Transverse colon (tissue), 4 donors: ENCODE measurements around the gene AOPEP. TPM values are rescaled to one million over a fixed set of nuclear protein-coding genes. Genes with fewer than 3 reads are reported as not detected.

Experiments used
- DNase-seq: peaks from one replicate; pipeline ENCODE4 v3.0.0-alpha.2; 2019
- H3K27ac ChIP-seq, 4 donors: fragments of 200-600 bp; sonication (generic); 2 replicates each; pipeline ENCODE4 v1.5.1; 2016 to 2018; ENCODE audit warnings: inconsistent platforms in 4 of 4
- H3K27me3 ChIP-seq: fragments of 200-600 bp; sonication (generic); 2 replicates; pipeline ENCODE4 v1.5.1; 2017; ENCODE audit warnings: inconsistent platforms
- H3K36me3 ChIP-seq, 4 donors: fragments of 200-600 bp; sonication (generic); 2 replicates each; pipeline ENCODE4 v1.5.1; 2017 to 2019; ENCODE audit warnings: inconsistent platforms in 4 of 4
- H3K4me1 ChIP-seq, 4 donors: fragments of 200-600 bp; sonication (generic); 2 replicates each; pipeline ENCODE4 v1.5.1; 2017 to 2020; ENCODE audit warnings: inconsistent platforms in 4 of 4
- H3K4me3 ChIP-seq, 4 donors: fragments of 200-600 bp; sonication (generic); 1 replicate in 1 of 4; 2 replicates in 3 of 4; pipeline versions ENCODE4 v1.5.1 to v1.6.1; 2017 to 2019; ENCODE audit warnings: inconsistent platforms in 4 of 4
- H3K9me3 ChIP-seq, 2 donors: fragments of 200-600 bp; sonication (generic); 2 replicates each; pipeline ENCODE4 v1.5.1; 2017 to 2019; ENCODE audit warnings: inconsistent platforms in 2 of 2
- EP300 ChIP-seq: sonication (generic); formaldehyde crosslinking; IDR thresholded peaks from one replicate; pipeline ENCODE4 v1.6.1; 2017; ENCODE audit warnings: antibody characterized with exemption, low read depth
- POLR2A ChIP-seq: fragments of 450-650 bp; IDR thresholded peaks from one replicate; pipeline ENCODE4 v1.6.1; 2016; ENCODE audit warnings: antibody characterized with exemption, mild to moderate bottlenecking, moderate library complexity
- POLR2AphosphoS5 ChIP-seq, 3 donors: sonication (generic); formaldehyde crosslinking; IDR thresholded peaks; one replicate each; pipeline ENCODE4 v1.6.1; 2016; ENCODE audit warnings: antibody characterized with exemption in 3 of 3
- WGBS, 2 donors: methylation state at CpG; one replicate each; pipeline ENCODE4 v1.1.5; 2018; ENCODE audit warnings: low coverage in 1 of 2; 5-methylcytosine and 5-hydroxymethylcytosine counted together
- in situ Hi-C, 4 donors: fragments of 200-750 bp; cut with MboI; loops; one replicate each; pipeline versions ENCODE4 v1.15.0 to v1.15.1; 2017; ENCODE audit warnings: low sequenced_read_pairs in 3 of 4, low pct_ligation_motif_present in 1 of 4, low pct_unique_long_range_greater_than_20kb in 1 of 4
- intact Hi-C: fragments of 100-400 bp; cut with DNase I; formaldehyde crosslinking; loops from one replicate; pipeline ENCODE4 v1.15.1; 2023; ENCODE audit warnings: low total_unique reads
- total RNA-seq, 4 donors: library from RNA; depleted of rRNA; stranded (reverse); fragments of >200 nt; gene quantifications; one replicate each; pipeline ENCODE4 v1.1.0, GENCODE V29; 2016
- TF ChIP-seq, protein P1 (sequence below), 5 experiments: fragments of 200-600 bp in 3 of 5; fragments of 450-650 bp in 2 of 5; sonication (generic) in 3 of 5; IDR thresholded peaks; 1 replicate in 2 of 5; 2 replicates in 3 of 5; pipeline ENCODE4 v1.5.1; 2016 to 2017; ENCODE audit warnings: antibody characterized with exemption in 5 of 5, inconsistent platforms in 3 of 5, mild to moderate bottlenecking in 2 of 5, moderate library complexity in 1 of 5

The AOPEP gene
- total RNA-seq, 4 donors from 2014 or later: 53.0 to 129 (median 92.7) TPM

DNA sequence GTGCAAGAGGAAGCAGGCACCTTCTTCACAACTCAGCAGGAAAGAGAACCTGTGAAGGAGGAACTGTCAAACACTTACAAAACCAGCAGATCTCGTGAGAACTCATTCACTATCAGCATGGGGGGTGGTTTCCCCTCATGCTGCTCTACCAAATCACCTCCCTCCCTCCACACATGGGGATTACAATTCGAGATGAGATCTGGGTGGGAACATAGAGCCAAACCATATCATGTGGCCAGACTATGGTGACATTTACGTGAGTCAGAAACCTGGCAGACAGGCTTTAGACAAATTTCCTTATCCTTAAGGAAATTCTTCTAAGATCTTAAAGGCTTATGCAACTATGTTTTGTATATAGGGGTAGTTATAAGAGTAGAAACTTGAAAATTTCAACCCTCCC lies 8.7 kb upstream of the AOPEP start:
- Histone ChIP-seq H3K27ac (no peak overlapping the region), H3K4me3 (no peak overlapping the region), H3K9me3 (no peaks in the 10 kb centered on the region), H3K4me1 (no peaks in the 10 kb centered on the region), H3K36me3 (no peaks in the 10 kb centered on the region), H3K27me3 (no peaks in the 10 kb centered on the region)
- in situ Hi-C loops (no loop called here), intact Hi-C loops (no loop called here)
- DNase-seq: no peak
- 33 to 80% methylated on average over 1 to 3 of the region's 3 CpGs for WGBS, 2 donors
- TF ChIP-seq POLR2A (no peak), EP300 (no peak), POLR2AphosphoS5 (IDR thresholded peaks at IDR 0.05) (no peak)
- TF ChIP-seq, protein P1, sequence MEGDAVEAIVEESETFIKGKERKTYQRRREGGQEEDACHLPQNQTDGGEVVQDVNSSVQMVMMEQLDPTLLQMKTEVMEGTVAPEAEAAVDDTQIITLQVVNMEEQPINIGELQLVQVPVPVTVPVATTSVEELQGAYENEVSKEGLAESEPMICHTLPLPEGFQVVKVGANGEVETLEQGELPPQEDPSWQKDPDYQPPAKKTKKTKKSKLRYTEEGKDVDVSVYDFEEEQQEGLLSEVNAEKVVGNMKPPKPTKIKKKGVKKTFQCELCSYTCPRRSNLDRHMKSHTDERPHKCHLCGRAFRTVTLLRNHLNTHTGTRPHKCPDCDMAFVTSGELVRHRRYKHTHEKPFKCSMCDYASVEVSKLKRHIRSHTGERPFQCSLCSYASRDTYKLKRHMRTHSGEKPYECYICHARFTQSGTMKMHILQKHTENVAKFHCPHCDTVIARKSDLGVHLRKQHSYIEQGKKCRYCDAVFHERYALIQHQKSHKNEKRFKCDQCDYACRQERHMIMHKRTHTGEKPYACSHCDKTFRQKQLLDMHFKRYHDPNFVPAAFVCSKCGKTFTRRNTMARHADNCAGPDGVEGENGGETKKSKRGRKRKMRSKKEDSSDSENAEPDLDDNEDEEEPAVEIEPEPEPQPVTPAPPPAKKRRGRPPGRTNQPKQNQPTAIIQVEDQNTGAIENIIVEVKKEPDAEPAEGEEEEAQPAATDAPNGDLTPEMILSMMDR (IDR thresholded peaks at IDR 0.05): no peak

DNA sequence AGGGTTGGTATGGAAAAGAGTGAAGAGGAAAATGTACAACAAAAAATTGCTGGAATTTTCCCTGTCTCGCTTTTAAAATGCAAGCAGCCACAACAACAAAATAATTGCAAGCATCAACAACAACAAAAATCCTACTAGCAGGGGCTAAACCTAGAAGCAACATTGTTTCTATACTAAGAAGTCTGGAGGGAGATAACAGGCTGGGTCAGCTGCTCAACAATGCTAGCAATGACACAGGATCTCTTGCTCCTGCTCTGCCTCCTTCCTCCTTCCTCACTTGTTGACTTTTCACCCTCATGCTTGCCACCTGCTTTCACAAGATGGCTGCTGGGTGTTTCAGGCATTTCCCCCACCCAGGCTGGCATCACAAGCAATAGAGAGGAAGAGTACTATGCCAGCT lies 7.6 kb upstream of the AOPEP start:
- Histone ChIP-seq H3K27ac (no peak overlapping the region), H3K27me3 (no peaks in the 10 kb centered on the region), H3K4me3 (no peak overlapping the region), H3K4me1 (no peaks in the 10 kb centered on the region), H3K36me3 (no peaks in the 10 kb centered on the region), H3K9me3 (no peaks in the 10 kb centered on the region)
- TF ChIP-seq EP300 (no peak), POLR2A (no peak), POLR2AphosphoS5 (IDR thresholded peaks at IDR 0.05) (no peak)
- TF ChIP-seq, protein P1 (IDR thresholded peaks at IDR 0.05): no peak
- intact Hi-C loops: no loop called here
- no peak for DNase-seq
- in situ Hi-C loops: no loop called here
- WGBS, 2 donors: 86 to 87% methylated on average over 1 of the region's 1 CpG

DNA sequence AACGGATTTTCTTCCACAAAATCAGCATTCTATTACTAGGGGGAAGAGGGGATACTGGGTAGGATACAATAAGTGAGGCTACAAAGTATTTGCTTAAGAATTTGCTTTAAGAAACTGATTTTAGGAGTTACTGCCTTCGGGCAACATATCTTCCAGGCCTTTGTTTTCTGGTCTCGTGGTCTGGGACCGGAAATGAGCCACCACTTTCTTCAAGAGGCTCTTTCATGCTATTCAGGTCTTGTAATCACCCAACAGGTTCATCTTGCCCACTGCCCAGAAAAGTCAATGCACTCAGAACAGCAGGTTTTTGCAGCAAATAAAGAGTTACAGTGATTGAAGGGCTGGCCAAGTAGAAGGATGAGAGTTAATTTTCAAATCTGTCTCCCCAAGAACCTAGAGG lies 6.6 kb upstream of the AOPEP start:
- no peak overlapping the region for H3K4me3 ChIP-seq

DNA sequence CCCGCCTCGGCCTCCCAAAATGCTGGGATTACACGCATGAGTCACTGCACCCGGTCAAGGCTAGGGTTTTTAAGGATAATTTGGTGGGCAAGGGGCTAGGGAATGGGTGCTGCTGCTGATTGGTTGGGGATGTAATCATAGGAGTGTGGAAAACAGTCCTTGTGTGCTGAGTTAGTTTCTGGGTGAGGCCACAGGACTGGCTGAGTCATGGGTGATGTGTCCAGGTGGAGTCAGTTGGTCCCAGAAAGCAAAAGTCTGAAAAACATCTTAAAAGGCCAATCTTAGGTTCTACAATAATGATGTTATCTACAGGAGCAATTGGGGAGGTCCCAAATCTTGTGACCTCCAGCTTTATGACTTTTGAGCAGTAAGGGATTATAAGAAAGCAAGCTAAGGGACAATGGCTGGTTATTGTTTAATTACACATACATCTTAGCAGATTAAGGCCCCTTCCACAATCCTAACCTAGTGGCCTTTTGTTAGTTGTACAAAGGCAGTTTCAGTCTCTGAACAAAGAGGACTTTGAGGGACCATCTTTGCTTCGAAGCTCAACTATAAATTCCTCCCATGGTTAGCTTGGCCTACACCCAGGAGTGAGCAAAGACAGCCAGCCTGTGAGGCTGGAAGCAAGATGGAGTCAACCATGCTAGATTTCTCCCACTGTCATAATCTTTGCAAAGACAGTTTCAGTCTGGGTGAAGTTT lies 5.5 kb upstream of the AOPEP start:
- H3K4me1 ChIP-seq: peaks cover 0 to 2% (median 0%) of the 10 kb centered on the region in 4 donors
- TF ChIP-seq, protein P1 (IDR thresholded peaks at IDR 0.05): no peak
- no peak for TF ChIP-seq EP300
- TF ChIP-seq POLR2AphosphoS5 (IDR thresholded peaks at IDR 0.05): no peak
- no peak for TF ChIP-seq POLR2A
- WGBS, 2 donors: 87 to 88% methylated on average over 3 to 5 of the region's 5 CpGs
- H3K36me3 ChIP-seq: no peaks in the 10 kb centered on the region
- no peak for DNase-seq
- intact Hi-C loops (no loop called here), in situ Hi-C loops (no loop called here)
- H3K4me3 ChIP-seq: no peak overlapping the region
- no peak overlapping the region for H3K27ac ChIP-seq
- no peaks in the 10 kb centered on the region for H3K27me3 ChIP-seq
- H3K9me3 ChIP-seq: no peaks in the 10 kb centered on the region

More for the DNA sequence above, 6.6 kb upstream of the AOPEP start:
- intact Hi-C loops (no loop called here), in situ Hi-C loops (no loop called here)
- WGBS, 2 donors: 76 to 86% methylated on average over 3 to 4 of the region's 4 CpGs
- no peaks in the 10 kb centered on the region for H3K9me3 ChIP-seq
- no peak for DNase-seq
- H3K4me1 ChIP-seq: no peaks in the 10 kb centered on the region
- H3K27ac ChIP-seq: no peak overlapping the region
- TF ChIP-seq POLR2AphosphoS5 (IDR thresholded peaks at IDR 0.05) (no peak), EP300 (no peak), POLR2A (no peak)
- TF ChIP-seq, protein P1 (IDR thresholded peaks at IDR 0.05): no peak
- H3K36me3 ChIP-seq: no peaks in the 10 kb centered on the region
- no peaks in the 10 kb centered on the region for H3K27me3 ChIP-seq
